Hematopoietic multipotent progenitor cell treated with erythropoietin and hydrocortisone succinate and interleukin-3 and kit ligand, for 6 days (in vitro differentiated cells): ENCODE measurements around the gene BNIPL.

Experiments
- DNase-seq: peaks from one replicate; pipeline ENCODE4 v3.0.0-alpha.2; 2015

The BNIPL gene

GRCh38 chr1:151060007-151060656 is 23.7 kb downstream of the BNIPL start, which contains the start of gene MLLT11:
MLLT11 (plus strand) TSS chr1:151060397; CDS start chr1:151067225, 6,828 bp downstream.
- DNase-seq, result peak; percentile 70

GRCh38 chr1:151060657-151061421 is 24.5 kb downstream of the BNIPL start:
- no peak for DNase-seq

- DNase-seq, result no peak
Measured at GRCh38 chr1:151061704-151062103, 25.3 kb downstream of the BNIPL start.

GRCh38 chr1:151062741-151063371 is 26.5 kb downstream of the BNIPL start:
- DNase-seq, result no peak

GRCh38 chr1:151065089-151065645 is 28.8 kb downstream of the BNIPL start:
- no peak for DNase-seq

- DNase-seq, result no peak
Measured at GRCh38 chr1:151067185-151067584, 30.8 kb downstream of the BNIPL start.

GRCh38 chr1:151069103-151069486 is 32.7 kb downstream of the BNIPL start:
- no peak for DNase-seq

GRCh38 chr1:151070474-151071276 is 34.3 kb downstream of the BNIPL start, which contains the start of gene GABPB2:
GABPB2 (plus strand) TSS chr1:151070761; CDS start chr1:151088190, 17,429 bp downstream.
- peak; percentile 95 for DNase-seq

GRCh38 chr1:151072224-151072623 is 35.8 kb downstream of the BNIPL start:
- DNase-seq, result no peak

GRCh38 chr1:151085953-151086559 is 49.7 kb downstream of the BNIPL start:
- no peak for DNase-seq
